Uterus (tissue), 2 donors: ENCODE measurements around the gene MRPL14.

Source experiments
- CTCF ChIP-seq, 4 experiments: fragments of 200-600 bp in 2 of 4; fragments of 450-650 bp in 2 of 4; sonication (generic) in 2 of 4; IDR thresholded peaks; one replicate each; pipeline ENCODE4 v1.5.1; 2016 to 2019; ENCODE audit warnings: antibody characterized with exemption in 4 of 4, mild to moderate bottlenecking in 2 of 4, moderate library complexity in 1 of 4
- POLR2A ChIP-seq, 2 donors: fragments of 450-650 bp; IDR thresholded peaks; one replicate each; pipeline ENCODE4 v1.6.1; 2016; ENCODE audit warnings: antibody characterized with exemption in 2 of 2, mild to moderate bottlenecking in 1 of 2, moderate library complexity in 1 of 2

GRCh38 chr6:44129841-44130322, 2.6 kb upstream of the MRPL14 start:
- TF ChIP-seq CTCF (IDR thresholded peaks at IDR 0.05) = no peak
- no peak for TF ChIP-seq POLR2A (IDR thresholded peaks at IDR 0.05)
